ENCODE data around the gene ACRBP.
A peak's percentile ranks its signal among the peaks of the same experiment; 100 is the strongest.
"Not testable (repeated sequence)": the region's sequence is repeated elsewhere in the genome, so short reads cannot be mapped to it uniquely, and the experiment has no call there.

The ACRBP gene

DNA sequence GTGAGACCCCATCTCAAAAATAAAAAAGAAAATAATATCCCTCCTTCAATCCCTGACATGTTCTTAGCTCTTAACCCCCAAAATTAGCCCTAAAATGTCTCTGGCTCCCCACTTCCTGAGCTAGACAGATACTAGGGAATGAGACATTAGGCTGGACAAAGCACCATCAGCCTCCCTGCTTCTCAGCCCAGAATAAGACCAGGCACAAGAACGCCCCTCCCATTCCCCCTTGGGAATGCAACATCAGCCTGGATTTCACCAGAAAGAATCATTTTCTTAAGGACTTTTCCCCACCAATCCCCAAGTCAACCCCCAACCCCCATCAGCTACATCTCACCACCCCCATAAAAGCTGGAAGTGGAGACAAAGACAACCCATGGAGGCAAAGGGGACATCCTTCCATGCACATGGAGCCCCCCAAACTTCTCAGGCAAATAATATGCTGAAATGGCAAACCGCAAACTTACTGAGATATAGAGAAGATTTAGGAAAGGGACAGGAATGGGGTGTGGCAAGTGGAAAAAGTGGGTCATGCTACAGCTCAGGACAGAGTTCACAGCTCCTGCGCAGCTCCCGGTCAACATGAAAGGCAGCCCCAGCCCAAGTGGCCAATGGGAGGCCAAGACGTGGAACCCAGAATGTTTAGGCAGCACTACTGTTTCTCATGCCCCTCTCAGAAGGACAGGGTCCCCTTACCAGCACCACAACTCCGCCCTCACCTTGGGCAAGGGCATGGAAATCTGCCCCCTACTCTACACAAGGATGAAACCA lies 42.8 kb downstream of the ACRBP start:
- 84 to 87% methylated on average over 4 to 6 of the region's 6 CpGs for WGBS, 2 experiments (ENCODE audit: insufficient coverage in 2 of 2)
- Histone ChIP-seq H3K36me3 (ENCODE audit: control insufficient read depth, insufficient read depth, low read length) (peaks cover 67% of the 10 kb centered on the region), H3K4me1 (ENCODE audit: control insufficient read depth, insufficient read depth, low read length, poor library complexity, severe bottlenecking) (peaks cover 23% of the 10 kb centered on the region), H3K4me3 (ENCODE audit: extremely low read depth, insufficient read depth, low read length, poor library complexity, severe bottlenecking) (peak overlapping the region; percentile 91), H3K9me3 (ENCODE audit: control insufficient read depth, low read length) (no peaks in the 10 kb centered on the region), H3K27ac (ENCODE audit: low read depth, low read length, severe bottlenecking) (peak overlapping the region; percentile 4)

DNA sequence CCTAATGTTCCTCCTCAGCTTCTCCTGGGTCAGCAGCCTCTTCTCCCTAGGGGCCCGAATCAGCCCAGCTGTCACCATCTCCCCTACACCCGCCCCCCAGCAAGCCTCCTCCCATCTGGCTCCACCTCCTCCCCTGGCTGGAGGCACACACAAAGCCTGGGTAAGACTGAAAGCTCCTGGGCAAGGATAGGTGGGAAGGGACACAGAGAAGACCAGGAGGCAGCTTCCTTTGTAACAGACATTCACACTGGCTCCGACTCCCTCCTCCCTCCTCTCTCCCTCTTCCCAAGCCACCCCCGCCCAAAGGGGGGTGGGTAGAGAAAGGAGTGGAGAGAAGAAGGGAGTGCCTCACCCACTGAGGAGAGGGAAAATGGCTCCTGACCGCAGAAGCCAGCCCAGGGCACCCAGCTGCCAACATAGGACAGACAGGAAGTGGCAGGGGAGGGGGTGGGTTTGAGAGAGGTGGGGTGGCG lies 44.1 kb downstream of the ACRBP start:
- no CpG with 5 or more reads among the region's 6 CpGs for WGBS, 2 experiments (ENCODE audit: insufficient coverage in 2 of 2)
- peaks cover 23% of the 10 kb centered on the region for H3K4me1 ChIP-seq (ENCODE audit: control insufficient read depth, insufficient read depth, low read length, poor library complexity, severe bottlenecking)
- peaks cover 80% of the 10 kb centered on the region for H3K36me3 ChIP-seq (ENCODE audit: control insufficient read depth, insufficient read depth, low read length)
- H3K27ac ChIP-seq (ENCODE audit: low read depth, low read length, severe bottlenecking), result peak overlapping the region; percentile 36
- H3K4me3 ChIP-seq (ENCODE audit: extremely low read depth, insufficient read depth, low read length, poor library complexity, severe bottlenecking), result peak overlapping the region; percentile 8
- H3K9me3 ChIP-seq (ENCODE audit: control insufficient read depth, low read length), result no peaks in the 10 kb centered on the region

DNA sequence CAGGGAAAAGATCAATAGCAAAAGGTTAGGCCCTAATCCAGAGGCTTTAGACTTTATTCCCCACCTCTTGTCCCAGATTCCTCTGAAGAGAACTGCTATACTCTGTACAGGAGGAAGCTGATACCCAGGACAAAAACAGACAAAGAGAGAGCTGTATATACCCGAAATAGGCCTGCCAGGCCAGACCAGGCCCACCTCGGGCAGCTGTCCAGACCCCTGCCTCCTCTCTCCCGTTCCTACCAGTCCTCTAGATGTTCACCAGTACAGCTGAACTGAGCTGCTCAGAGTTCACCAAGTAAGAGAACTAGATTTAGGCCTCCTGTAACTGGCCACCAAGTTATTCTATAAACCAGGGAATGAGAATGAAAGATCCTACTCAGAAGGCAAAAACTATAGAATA lies 44.7 kb downstream of the ACRBP start:
- Histone ChIP-seq H3K27ac (ENCODE audit: low read depth, low read length, severe bottlenecking) (no peak overlapping the region), H3K4me1 (ENCODE audit: control insufficient read depth, insufficient read depth, low read length, poor library complexity, severe bottlenecking) (peaks cover 23% of the 10 kb centered on the region), H3K4me3 (ENCODE audit: extremely low read depth, insufficient read depth, low read length, poor library complexity, severe bottlenecking) (no peak overlapping the region), H3K9me3 (ENCODE audit: control insufficient read depth, low read length) (no peaks in the 10 kb centered on the region), H3K36me3 (ENCODE audit: control insufficient read depth, insufficient read depth, low read length) (peaks cover 86% of the 10 kb centered on the region)
- WGBS, 2 experiments (ENCODE audit: insufficient coverage in 2 of 2), result 91 to 95% methylated on average over 3 of the region's 3 CpGs

DNA sequence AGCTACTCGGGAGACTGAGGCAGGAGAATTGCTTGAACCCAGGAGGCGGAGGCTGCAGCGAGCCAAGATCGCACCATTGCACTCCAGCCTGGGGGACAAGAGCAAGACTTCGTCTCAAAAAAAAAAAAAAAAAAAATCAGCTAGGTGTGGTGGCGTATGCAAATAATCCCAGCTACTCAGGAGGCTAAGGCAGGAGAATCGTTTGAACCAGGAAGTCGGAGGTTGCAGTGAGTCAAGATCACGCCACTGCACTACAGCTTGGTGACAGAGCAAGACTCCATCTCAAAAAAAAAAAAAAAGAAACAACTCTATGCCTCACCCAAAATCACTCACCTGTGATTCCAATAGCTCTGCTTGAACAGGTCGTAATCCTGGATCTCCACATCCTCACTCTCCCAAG lies 51.6 kb downstream of the ACRBP start:
- H3K36me3 ChIP-seq (ENCODE audit: control insufficient read depth, insufficient read depth, low read length), result peaks cover 99% of the 10 kb centered on the region
- H3K27ac ChIP-seq (ENCODE audit: low read depth, low read length, severe bottlenecking); H3K9me3 ChIP-seq (ENCODE audit: control insufficient read depth, low read length); H3K4me3 ChIP-seq (ENCODE audit: extremely low read depth, insufficient read depth, low read length, poor library complexity, severe bottlenecking); H3K4me1 ChIP-seq (ENCODE audit: control insufficient read depth, insufficient read depth, low read length, poor library complexity, severe bottlenecking): not testable (repeated sequence)
- 96 to 97% methylated on average over 4 to 7 of the region's 10 CpGs for WGBS, 2 experiments (ENCODE audit: insufficient coverage in 2 of 2)

DNA sequence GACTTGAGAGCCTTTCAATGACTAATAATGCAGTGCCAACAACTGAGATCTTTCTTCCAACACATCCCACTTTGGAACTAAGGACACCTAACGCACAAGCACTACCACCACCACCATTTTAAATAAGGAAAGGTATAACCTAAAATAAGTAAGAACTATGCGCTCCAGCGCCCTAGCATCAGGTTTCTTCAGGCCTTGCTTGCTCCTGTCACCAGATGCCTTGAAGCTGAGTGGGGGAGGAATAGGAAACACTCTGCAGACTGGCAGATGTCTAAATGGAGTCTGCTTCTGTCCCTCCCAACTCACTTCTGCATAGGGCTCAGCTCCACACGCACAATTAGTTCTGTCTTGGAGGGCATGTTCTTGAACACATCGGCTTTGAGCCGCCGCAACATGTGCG lies 55.1 kb downstream of the ACRBP start:
- Histone ChIP-seq H3K4me1 (ENCODE audit: control insufficient read depth, insufficient read depth, low read length, poor library complexity, severe bottlenecking) (no peaks in the 10 kb centered on the region), H3K27ac (ENCODE audit: low read depth, low read length, severe bottlenecking) (no peak overlapping the region), H3K4me3 (ENCODE audit: extremely low read depth, insufficient read depth, low read length, poor library complexity, severe bottlenecking) (no peak overlapping the region), H3K36me3 (ENCODE audit: control insufficient read depth, insufficient read depth, low read length) (peaks cover 99% of the 10 kb centered on the region), H3K9me3 (ENCODE audit: control insufficient read depth, low read length) (no peaks in the 10 kb centered on the region)
- WGBS, 2 experiments (ENCODE audit: insufficient coverage in 2 of 2), result 100% methylated on average over 1 to 3 of the region's 8 CpGs
